EL (cell line): Measurements from ENCODE around the gene OR5B21.
A peak's percentile ranks its signal among the peaks of the same experiment; 100 is the strongest.

ENCODE experiments used
- DNase-seq: peaks from one replicate; pipeline ENCODE4 v3.0.0-alpha.2; 2016

The OR5B21 gene

GRCh38 chr11:58508005-58508404 is at the start of gene OR5B21:
Gene OR5B21, minus strand, starts transcription at chr11:58508105. Its CDS starts 0 bp downstream, at chr11:58508105.
- no peak for DNase-seq

GRCh38 chr11:58549644-58550043 is 41.7 kb upstream of the OR5B21 start:
- DNase-seq = no peak

- no peak for DNase-seq
Observed at GRCh38 chr11:58546841-58547240, 38.9 kb upstream of the OR5B21 start.

GRCh38 chr11:58531865-58532341 is 24.0 kb upstream of the OR5B21 start:
- no peak for DNase-seq

GRCh38 chr11:58530236-58530635 is 22.3 kb upstream of the OR5B21 start:
- no peak for DNase-seq

- no peak for DNase-seq
Observed at GRCh38 chr11:58527429-58527828, 19.5 kb upstream of the OR5B21 start.

- no peak for DNase-seq
Observed at GRCh38 chr11:58526721-58527120, 18.8 kb upstream of the OR5B21 start.

GRCh38 chr11:58525037-58525614 is 17.2 kb upstream of the OR5B21 start:
- no peak for DNase-seq

GRCh38 chr11:58524232-58525036 is 16.5 kb upstream of the OR5B21 start:
- peak; percentile 81 for DNase-seq

GRCh38 chr11:58513747-58514367 is 6.0 kb upstream of the OR5B21 start:
- peak; percentile 74 for DNase-seq

GRCh38 chr11:58511636-58512035 is 3.7 kb upstream of the OR5B21 start:
- DNase-seq = no peak

GRCh38 chr11:58509748-58510147 is 1.8 kb upstream of the OR5B21 start:
- DNase-seq = no peak

GRCh38 chr11:58508814-58509213 is 909 bp upstream of the OR5B21 start:
- DNase-seq = no peak

GRCh38 chr11:58507355-58507754 is 550 bp downstream of the OR5B21 start:
- DNase-seq = no peak

GRCh38 chr11:58506935-58507334 is 970 bp downstream of the OR5B21 start:
- no peak for DNase-seq

GRCh38 chr11:58505849-58506248 is 2.1 kb downstream of the OR5B21 start:
- no peak for DNase-seq

GRCh38 chr11:58504232-58504631 is 3.7 kb downstream of the OR5B21 start:
- DNase-seq = no peak

GRCh38 chr11:58503361-58503856 is 4.5 kb downstream of the OR5B21 start:
- peak; percentile 33 for DNase-seq

GRCh38 chr11:58502004-58502403 is 5.9 kb downstream of the OR5B21 start:
- DNase-seq = no peak

- no peak for DNase-seq
Observed at GRCh38 chr11:58498464-58498863, 9.4 kb downstream of the OR5B21 start.

GRCh38 chr11:58497951-58498350 is 10.0 kb downstream of the OR5B21 start:
- no peak for DNase-seq

- no peak for DNase-seq
Observed at GRCh38 chr11:58495906-58496305, 12.0 kb downstream of the OR5B21 start.

- peak; percentile 40 for DNase-seq
Observed at GRCh38 chr11:58494101-58494500, 13.8 kb downstream of the OR5B21 start.

- DNase-seq = peak; percentile 38
Observed at GRCh38 chr11:58493676-58494075, 14.2 kb downstream of the OR5B21 start.
